Lower leg skin (tissue), 3 donors: ENCODE data around the gene BIN1.

Experiments used
- CTCF ChIP-seq, 3 donors: fragments of 450-650 bp; IDR thresholded peaks; one replicate each; pipeline ENCODE4 v1.5.1; 2016; ENCODE audit warnings: antibody characterized with exemption in 3 of 3, mild to moderate bottlenecking in 3 of 3, moderate library complexity in 2 of 3
- POLR2A ChIP-seq, 2 donors: fragments of 450-650 bp; IDR thresholded peaks; one replicate each; pipeline ENCODE4 v1.6.1; 2016 to 2017; ENCODE audit warnings: antibody characterized with exemption in 2 of 2, mild to moderate bottlenecking in 1 of 2, moderate library complexity in 1 of 2

GRCh38 chr2:127055786-127056076, 51.2 kb downstream of the BIN1 start:
- no peak for TF ChIP-seq CTCF (IDR thresholded peaks at IDR 0.05)
- no peak for TF ChIP-seq POLR2A (IDR thresholded peaks at IDR 0.05)
